Tibial artery (tissue), 4 donors: Measurements from ENCODE around the gene SLC8A3.

Experiments used
- DNase-seq, 2 donors: peaks; one replicate each; pipeline ENCODE4 v3.0.0-alpha.2; 2019
- H3K27ac ChIP-seq, 2 donors: fragments of 200-600 bp; sonication (generic) in 1 of 2; 1 replicate in 1 of 2; 2 replicates in 1 of 2; pipeline ENCODE4 v1.5.1; 2018 to 2019; ENCODE audit warnings: mild to moderate bottlenecking in 1 of 2
- H3K27me3 ChIP-seq, 2 donors: fragments of 200-600 bp; sonication (generic) in 1 of 2; one replicate each; pipeline versions ENCODE4 v1.5.1 to v1.6.0; 2016 to 2019
- H3K36me3 ChIP-seq, 3 donors: fragments of 200-600 bp; sonication (generic) in 2 of 3; one replicate each; pipeline ENCODE4 v1.5.1; 2016 to 2019; ENCODE audit warnings: mild to moderate bottlenecking in 2 of 3
- H3K4me1 ChIP-seq, 4 donors: fragments of 200-600 bp; sonication (generic) in 2 of 4; 1 replicate in 3 of 4; 2 replicates in 1 of 4; pipeline ENCODE4 v1.5.1; 2016 to 2019
- H3K4me3 ChIP-seq, 2 donors: fragments of 200-600 bp; sonication (generic) in 1 of 2; 1 replicate in 1 of 2; 2 replicates in 1 of 2; pipeline ENCODE4 v1.5.1; 2018 to 2019; ENCODE audit warnings: mild to moderate bottlenecking in 2 of 2
- H3K9me3 ChIP-seq, 3 donors: fragments of 200-600 bp; sonication (generic) in 1 of 3; one replicate each; pipeline ENCODE4 v1.5.1; 2016 to 2019
- intact Hi-C: fragments of 100-400 bp; cut with DNase I; formaldehyde crosslinking; loops from one replicate; pipeline ENCODE4 v1.15.0; 2023; ENCODE audit warnings: low total_unique reads
- TF ChIP-seq, protein P1 (sequence below), 2 experiments: fragments of 200-600 bp in 1 of 2; fragments of 450-650 bp in 1 of 2; IDR thresholded peaks; one replicate each; pipeline ENCODE4 v1.5.1; 2017 to 2019; ENCODE audit warnings: antibody characterized with exemption in 2 of 2, mild to moderate bottlenecking in 1 of 2, moderate library complexity in 1 of 2

The SLC8A3 gene

DNA sequence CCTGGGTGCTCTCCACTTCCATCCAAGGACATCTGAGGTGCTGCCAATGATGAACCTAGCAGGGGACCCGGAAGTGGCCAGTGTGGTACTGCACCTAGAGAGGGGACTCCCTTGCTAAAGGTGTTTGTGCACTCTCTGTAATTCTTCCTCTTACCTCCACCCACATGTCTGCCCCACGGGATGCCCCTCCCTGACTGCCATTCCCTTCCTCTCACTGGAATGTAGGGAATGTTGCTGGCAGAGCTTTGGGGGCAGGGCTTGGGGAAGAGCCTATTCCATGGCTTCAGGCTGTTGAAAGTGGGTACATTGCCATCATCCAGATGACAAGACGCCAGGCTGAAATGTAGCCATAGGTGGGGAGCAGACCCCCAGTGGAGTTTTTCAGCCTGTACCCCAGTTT lies 156.3 kb downstream of the SLC8A3 start:
- peaks cover 0 to 7% (median 3%) of the 10 kb centered on the region in 4 donors for H3K4me1 ChIP-seq
- intact Hi-C loops = no loop called here
- H3K27ac ChIP-seq = no peak overlapping the region
- no peaks in the 10 kb centered on the region for H3K36me3 ChIP-seq
- no peak for DNase-seq
- TF ChIP-seq, protein P1, sequence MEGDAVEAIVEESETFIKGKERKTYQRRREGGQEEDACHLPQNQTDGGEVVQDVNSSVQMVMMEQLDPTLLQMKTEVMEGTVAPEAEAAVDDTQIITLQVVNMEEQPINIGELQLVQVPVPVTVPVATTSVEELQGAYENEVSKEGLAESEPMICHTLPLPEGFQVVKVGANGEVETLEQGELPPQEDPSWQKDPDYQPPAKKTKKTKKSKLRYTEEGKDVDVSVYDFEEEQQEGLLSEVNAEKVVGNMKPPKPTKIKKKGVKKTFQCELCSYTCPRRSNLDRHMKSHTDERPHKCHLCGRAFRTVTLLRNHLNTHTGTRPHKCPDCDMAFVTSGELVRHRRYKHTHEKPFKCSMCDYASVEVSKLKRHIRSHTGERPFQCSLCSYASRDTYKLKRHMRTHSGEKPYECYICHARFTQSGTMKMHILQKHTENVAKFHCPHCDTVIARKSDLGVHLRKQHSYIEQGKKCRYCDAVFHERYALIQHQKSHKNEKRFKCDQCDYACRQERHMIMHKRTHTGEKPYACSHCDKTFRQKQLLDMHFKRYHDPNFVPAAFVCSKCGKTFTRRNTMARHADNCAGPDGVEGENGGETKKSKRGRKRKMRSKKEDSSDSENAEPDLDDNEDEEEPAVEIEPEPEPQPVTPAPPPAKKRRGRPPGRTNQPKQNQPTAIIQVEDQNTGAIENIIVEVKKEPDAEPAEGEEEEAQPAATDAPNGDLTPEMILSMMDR (IDR thresholded peaks at IDR 0.05) = no peak
- no peaks in the 10 kb centered on the region for H3K9me3 ChIP-seq
- no peak overlapping the region for H3K4me3 ChIP-seq
- H3K27me3 ChIP-seq = no peaks in the 10 kb centered on the region

DNA sequence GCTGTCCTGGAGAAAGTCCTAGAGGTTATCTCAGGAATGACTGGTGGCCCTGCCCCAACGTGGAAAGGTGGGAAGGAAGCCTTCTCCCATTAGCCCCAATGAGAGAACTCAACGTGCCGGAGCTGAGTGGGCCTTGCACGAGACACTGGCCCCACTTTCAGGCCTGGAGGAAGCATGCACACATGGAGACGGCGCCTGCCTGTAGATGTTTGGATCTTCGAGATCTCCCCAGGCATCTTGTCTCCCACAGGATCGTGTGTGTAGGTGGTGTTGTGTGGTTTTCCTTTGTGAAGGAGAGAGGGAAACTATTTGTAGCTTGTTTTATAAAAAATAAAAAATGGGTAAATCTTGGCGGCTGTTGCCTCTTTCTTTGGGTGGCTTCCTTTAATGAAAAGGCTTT lies 156.7 kb downstream of the SLC8A3 start:
- no peaks in the 10 kb centered on the region for H3K9me3 ChIP-seq
- H3K36me3 ChIP-seq = no peaks in the 10 kb centered on the region
- DNase-seq = no peak
- no peak overlapping the region for H3K4me3 ChIP-seq
- no peak overlapping the region for H3K27ac ChIP-seq
- intact Hi-C loops = no loop called here
- peaks cover 0 to 7% (median 3%) of the 10 kb centered on the region in 4 donors for H3K4me1 ChIP-seq
- H3K27me3 ChIP-seq = no peaks in the 10 kb centered on the region
- TF ChIP-seq, protein P1 (IDR thresholded peaks at IDR 0.05) = no peak

DNA sequence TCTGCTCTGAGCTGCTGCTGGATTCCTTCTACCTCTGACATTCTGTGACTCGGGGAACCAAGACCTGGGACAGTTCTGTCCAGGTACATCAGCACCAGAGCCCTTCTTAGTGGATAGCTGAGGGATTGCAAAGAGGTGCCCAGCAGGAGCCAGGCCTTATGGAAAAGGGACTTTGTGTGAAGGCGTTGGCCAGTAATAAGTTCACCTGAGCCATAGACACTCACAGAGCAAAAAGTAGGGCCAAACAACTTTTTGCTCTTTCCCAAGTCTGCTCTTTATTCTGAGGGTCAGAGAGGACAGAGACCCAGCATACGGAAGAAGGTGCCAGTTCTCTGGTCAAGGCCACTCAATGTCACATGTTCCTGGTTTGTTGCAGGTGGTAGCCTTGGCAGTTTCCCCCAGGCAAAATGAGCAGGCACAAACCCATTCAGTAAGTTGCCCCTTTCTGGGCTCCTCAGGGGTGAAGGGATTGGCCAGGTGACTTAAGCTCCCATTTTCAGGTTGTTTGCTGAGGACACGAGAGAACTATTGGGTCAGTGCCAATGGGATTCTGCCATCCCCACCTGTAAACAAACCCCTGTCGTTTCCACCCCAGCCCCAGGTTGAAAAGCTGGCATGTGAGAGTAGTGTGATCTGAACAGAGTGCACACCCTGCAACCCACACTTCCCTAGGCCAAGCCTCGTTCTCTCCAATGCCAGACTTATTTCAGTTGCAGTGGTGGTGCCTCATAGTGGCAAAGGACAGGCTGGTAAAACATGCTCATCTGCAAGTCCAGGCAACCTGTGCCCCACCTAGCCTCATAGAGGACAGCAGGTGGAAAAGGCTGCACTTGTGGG lies 159.2 kb downstream of the SLC8A3 start:
- TF ChIP-seq, protein P1 (IDR thresholded peaks at IDR 0.05) = no peak
- intact Hi-C loops = loop anchor here (10.0 kb wide), 1 partner anchor 165 kb away; no protein-coding TSS in a partner anchor
- H3K9me3 ChIP-seq = no peaks in the 10 kb centered on the region

GRCh38 chr14:70027785-70028428 lies 160.8 kb downstream of the SLC8A3 start:
- peak; percentile 78 to 79 for DNase-seq
- peaks cover 0 to 7% (median 3%) of the 10 kb centered on the region in 4 donors for H3K4me1 ChIP-seq
- intact Hi-C loops = loop anchor here (1.0 to 10.0 kb wide), 2 partner anchors 163 to 210 kb away; no protein-coding TSS in a partner anchor
- TF ChIP-seq, protein P1 (IDR thresholded peaks at IDR 0.05) = peak; percentile 92 to 96
- no peaks in the 10 kb centered on the region for H3K9me3 ChIP-seq
- H3K4me3 ChIP-seq = no peak overlapping the region
- no peak overlapping the region for H3K27ac ChIP-seq
- peaks cover 0 to 4% (median 0%) of the 10 kb centered on the region in 3 donors for H3K36me3 ChIP-seq
- no peaks in the 10 kb centered on the region for H3K27me3 ChIP-seq

More for the DNA sequence above, 159.2 kb downstream of the SLC8A3 start:
- Histone ChIP-seq H3K27me3 (no peaks in the 10 kb centered on the region), H3K36me3 (no peaks in the 10 kb centered on the region), H3K4me3 (no peak overlapping the region), H3K27ac (no peak overlapping the region), H3K4me1 (peaks cover 0 to 7% (median 3%) of the 10 kb centered on the region in 4 donors)
- DNase-seq = no peak

DNA sequence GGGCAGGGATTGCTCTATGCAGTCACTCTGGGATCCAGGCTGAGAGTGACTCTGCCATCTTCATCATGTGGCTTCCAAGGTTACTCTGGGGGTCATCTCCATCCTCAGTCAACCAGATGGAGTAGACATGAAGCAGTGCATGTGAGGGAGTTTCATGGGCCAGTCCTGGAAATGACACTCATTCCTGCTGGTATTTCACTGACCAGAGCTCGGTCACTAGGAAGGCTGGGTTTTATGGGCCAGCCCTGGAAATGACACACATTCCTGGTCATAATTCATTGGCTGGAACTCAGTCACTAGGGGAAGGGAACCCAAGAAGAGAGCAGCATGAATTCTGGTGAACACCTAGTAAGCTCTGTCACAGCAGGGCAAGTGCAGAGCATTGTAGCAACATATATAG lies 164.9 kb downstream of the SLC8A3 start:
- no peak overlapping the region for H3K27ac ChIP-seq
- intact Hi-C loops = loop anchor here (10.0 kb wide), 1 partner anchor 159 kb away; no protein-coding TSS in a partner anchor
- no peak overlapping the region for H3K4me3 ChIP-seq
- H3K4me1 ChIP-seq = peaks cover 0 to 8% (median 4%) of the 10 kb centered on the region in 4 donors
- TF ChIP-seq, protein P1 (IDR thresholded peaks at IDR 0.05) = no peak
- DNase-seq = no peak
- peaks cover 0 to 4% (median 0%) of the 10 kb centered on the region in 3 donors for H3K36me3 ChIP-seq
- no peaks in the 10 kb centered on the region for H3K9me3 ChIP-seq
- no peaks in the 10 kb centered on the region for H3K27me3 ChIP-seq
